Kidney epithelial cell (primary cell): ENCODE measurements around the gene ANKRD13C. TPM values are rescaled to one million over a fixed set of nuclear protein-coding genes. Genes with fewer than 3 reads are reported as not detected.

Experiments used
- DNase-seq: peaks from one replicate; pipeline ENCODE4 v3.0.0-alpha.2; 2010; ENCODE audit warnings: low read depth
- H3K27me3 ChIP-seq: 2 replicates; pipeline ENCODE4 v1.6.0; 2011; ENCODE audit warnings: low read length; ENCODE audit not compliant: control insufficient read depth, insufficient read depth
- H3K36me3 ChIP-seq: 2 replicates; pipeline ENCODE4 v1.5.1; 2011; ENCODE audit warnings: low read length; ENCODE audit not compliant: control insufficient read depth, insufficient read depth
- H3K4me3 ChIP-seq: 2 replicates; pipeline ENCODE4 v1.5.1; 2011; ENCODE audit warnings: low read depth, mild to moderate bottlenecking, control low read depth, low read length
- total RNA-seq: library from RNA; depleted of rRNA; stranded (reverse); fragments of >200 nt; gene quantifications from 2 replicates; pipeline ENCODE4 v1.2.3, GENCODE V29; 2015
- TF ChIP-seq, protein P1 (sequence below): IDR thresholded peaks from 2 replicates; pipeline ENCODE4 v1.5.1; 2011; ENCODE audit warnings: mild to moderate bottlenecking, moderate library complexity, low read length, control low read depth, inconsistent platforms; ENCODE audit not compliant: insufficient read depth, poor library complexity, severe bottlenecking

Gene ANKRD13C
- total RNA-seq, 1 donor from 2014 or later = 15.0 TPM

- Histone ChIP-seq H3K36me3 (no peaks in the 10 kb centered on the region), H3K4me3 (no peak overlapping the region), H3K27me3 (no peaks in the 10 kb centered on the region)
- TF ChIP-seq, protein P1, sequence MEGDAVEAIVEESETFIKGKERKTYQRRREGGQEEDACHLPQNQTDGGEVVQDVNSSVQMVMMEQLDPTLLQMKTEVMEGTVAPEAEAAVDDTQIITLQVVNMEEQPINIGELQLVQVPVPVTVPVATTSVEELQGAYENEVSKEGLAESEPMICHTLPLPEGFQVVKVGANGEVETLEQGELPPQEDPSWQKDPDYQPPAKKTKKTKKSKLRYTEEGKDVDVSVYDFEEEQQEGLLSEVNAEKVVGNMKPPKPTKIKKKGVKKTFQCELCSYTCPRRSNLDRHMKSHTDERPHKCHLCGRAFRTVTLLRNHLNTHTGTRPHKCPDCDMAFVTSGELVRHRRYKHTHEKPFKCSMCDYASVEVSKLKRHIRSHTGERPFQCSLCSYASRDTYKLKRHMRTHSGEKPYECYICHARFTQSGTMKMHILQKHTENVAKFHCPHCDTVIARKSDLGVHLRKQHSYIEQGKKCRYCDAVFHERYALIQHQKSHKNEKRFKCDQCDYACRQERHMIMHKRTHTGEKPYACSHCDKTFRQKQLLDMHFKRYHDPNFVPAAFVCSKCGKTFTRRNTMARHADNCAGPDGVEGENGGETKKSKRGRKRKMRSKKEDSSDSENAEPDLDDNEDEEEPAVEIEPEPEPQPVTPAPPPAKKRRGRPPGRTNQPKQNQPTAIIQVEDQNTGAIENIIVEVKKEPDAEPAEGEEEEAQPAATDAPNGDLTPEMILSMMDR = no peak
- DNase-seq = no peak
These were observed 58.8 kb downstream of the ANKRD13C start for GRCh38 chr1:70295749-70296148.

DNA sequence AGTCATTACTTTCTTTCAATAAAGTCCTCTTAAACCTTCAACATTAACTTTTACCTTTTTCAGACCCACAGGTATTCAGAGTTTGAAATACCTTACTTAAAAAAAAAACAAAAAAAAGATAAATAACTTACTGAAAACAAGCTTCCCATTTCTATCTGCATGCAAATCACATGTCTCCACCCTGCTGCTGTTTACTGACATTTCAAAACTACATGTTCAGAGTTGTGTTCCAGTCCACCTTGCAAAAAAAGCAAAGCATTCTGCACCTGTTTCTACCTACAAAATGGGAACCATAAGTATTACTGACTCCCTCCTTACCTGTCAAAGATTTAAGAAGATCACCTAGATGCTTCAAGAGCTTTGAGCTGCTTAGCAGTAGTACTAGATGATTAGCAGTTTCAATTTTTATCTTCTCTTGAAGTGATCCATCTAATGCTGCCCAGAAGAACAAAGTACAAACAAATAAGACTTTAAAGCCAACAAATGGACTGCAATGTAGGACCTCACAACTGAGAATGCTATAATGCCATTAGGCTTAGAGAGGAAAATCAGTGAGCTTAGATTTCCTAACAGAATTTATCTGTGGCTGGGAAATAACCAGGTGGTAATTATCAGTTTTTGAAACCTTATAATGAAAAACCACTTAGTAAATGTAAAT lies 61.2 kb downstream of the ANKRD13C start:
- H3K36me3 ChIP-seq = no peaks in the 10 kb centered on the region
- H3K27me3 ChIP-seq = no peaks in the 10 kb centered on the region
- TF ChIP-seq, protein P1 = no peak
- no peak for DNase-seq
- H3K4me3 ChIP-seq = no peak overlapping the region

- H3K27me3 ChIP-seq = no peaks in the 10 kb centered on the region
- H3K4me3 ChIP-seq = no peak overlapping the region
- no peaks in the 10 kb centered on the region for H3K36me3 ChIP-seq
- TF ChIP-seq, protein P1 = no peak
- no peak for DNase-seq
These were observed 64.3 kb downstream of the ANKRD13C start for GRCh38 chr1:70290218-70290617.

DNA sequence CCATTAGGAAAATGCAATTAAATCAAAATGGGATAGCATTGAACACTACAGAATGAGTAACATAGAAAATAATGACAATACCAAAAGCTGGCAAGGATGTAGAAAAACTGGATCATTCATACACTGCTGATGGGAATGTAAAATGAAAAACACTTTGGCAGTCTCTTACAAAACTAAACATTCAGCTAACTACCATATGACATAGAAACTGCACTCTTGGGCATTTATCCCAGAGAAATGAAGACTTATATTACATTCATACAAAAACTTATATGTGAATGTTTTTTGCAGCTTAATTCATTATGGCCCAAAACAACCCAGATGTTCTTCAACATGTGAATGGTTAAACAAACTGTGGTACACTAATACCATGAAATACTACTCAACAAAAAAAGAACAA lies 66.4 kb downstream of the ANKRD13C start:
- no peak for DNase-seq
- H3K27me3 ChIP-seq = no peaks in the 10 kb centered on the region
- no peaks in the 10 kb centered on the region for H3K36me3 ChIP-seq
- TF ChIP-seq, protein P1 = no peak
- no peak overlapping the region for H3K4me3 ChIP-seq

DNA sequence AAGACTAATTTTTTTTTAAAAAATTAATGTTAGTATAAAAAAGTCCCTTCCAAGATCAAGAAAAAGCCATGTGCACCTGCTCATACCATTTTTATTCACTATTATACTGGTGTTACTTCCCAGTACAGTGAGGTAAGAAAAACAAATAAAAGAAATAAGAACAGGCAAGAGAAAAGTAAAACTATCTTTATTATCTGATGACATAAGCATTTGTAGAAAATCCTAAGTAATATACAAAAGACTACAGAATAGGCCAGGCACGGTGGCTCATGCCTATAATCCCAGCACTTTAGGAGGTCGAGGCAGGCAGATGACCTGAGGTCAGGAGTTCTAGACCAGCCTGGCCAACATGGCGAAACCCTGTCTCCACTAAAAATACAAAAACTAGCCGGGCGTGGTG lies 68.1 kb downstream of the ANKRD13C start:
- Histone ChIP-seq H3K4me3 (no peak overlapping the region), H3K36me3 (no peaks in the 10 kb centered on the region), H3K27me3 (no peaks in the 10 kb centered on the region)
- no peak for DNase-seq
- TF ChIP-seq, protein P1 = no peak

- no peak for DNase-seq
- Histone ChIP-seq H3K27me3 (no peaks in the 10 kb centered on the region), H3K4me3 (no peak overlapping the region), H3K36me3 (no peaks in the 10 kb centered on the region)
- TF ChIP-seq, protein P1 = no peak
These were observed 70.2 kb downstream of the ANKRD13C start for GRCh38 chr1:70284366-70284765.
